GM21825 (cell line): Measurements from ENCODE around the gene S100A7A.
"Not testable (repeated sequence)": the region's sequence is repeated elsewhere in the genome, so short reads cannot be mapped to it uniquely, and the experiment has no call there.

Experiments used
- ATAC-seq: cut with Tn5 transposase; IDR thresholded peaks from one replicate; pipeline ENCODE4 v1.9.1; 2021; ENCODE audit warnings: mild to moderate bottlenecking, moderate library complexity; ENCODE audit not compliant: unreplicated experiment

The S100A7A gene

DNA sequence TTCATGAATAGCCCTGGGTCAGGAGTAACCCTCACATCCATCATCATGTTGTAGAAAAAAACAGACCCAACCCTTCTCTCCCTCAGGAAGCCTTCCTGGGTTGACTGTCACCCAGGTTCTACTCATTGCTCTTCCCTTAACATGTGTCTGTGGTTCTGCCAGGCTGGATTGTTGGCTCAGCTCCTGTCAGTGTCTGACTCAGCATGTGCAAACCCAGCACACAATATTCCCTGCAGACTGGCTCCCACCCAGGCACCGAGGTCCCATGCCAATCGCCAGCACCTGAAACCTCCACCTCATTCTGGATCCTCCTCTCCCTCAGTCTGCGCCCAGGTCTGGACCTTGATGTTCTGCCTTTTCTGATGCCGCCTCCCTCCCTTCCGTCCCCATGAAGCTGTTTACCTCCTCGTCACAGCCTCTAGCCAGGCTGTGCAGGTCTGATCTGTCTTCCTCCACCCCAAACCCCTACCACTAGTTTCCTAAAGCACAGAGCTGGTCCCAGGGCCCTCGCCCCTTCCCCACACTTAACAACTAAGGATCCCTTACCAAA lies 21.1 kb upstream of the S100A7A start:
- no peak for ATAC-seq

DNA sequence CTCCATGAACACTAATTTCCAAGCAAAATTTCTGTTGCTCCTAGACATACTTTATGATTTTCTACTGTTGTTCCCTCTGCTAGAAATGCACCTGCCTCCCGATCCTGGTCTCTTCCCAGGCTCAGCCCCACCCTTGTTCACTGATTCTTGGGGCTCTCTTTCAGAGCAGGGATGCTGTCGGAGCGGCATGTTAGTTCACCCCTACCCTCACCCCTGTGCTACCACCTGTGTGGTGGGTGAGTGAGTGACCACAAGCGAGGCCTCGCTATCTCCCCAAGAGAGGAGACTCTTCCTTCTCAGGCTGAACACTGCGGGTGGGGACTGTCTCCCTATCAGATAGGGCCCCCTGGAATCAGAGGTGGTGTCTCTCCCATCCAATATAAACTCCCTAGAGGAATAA lies 20.5 kb upstream of the S100A7A start:
- ATAC-seq, result no peak

DNA sequence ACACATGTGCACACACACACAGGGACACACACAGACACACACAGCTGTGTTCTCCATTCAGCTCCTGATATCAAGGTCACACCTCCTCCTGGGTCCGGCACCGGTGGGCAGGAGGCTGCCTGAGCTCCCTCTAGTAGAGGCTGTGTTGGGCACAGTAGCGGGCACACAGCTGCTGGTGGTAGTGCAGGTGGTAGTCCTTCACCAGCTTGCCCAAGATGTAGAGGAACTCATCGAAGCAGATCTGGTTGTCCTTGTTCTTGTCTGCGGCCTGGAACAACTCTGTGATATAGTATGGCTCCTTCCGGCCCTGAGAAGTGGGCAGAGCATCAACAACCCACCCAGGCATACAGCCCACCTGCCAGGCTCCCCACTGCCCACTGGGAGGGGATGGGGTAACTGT lies 19.9 kb upstream of the S100A7A start:
- no peak for ATAC-seq

DNA sequence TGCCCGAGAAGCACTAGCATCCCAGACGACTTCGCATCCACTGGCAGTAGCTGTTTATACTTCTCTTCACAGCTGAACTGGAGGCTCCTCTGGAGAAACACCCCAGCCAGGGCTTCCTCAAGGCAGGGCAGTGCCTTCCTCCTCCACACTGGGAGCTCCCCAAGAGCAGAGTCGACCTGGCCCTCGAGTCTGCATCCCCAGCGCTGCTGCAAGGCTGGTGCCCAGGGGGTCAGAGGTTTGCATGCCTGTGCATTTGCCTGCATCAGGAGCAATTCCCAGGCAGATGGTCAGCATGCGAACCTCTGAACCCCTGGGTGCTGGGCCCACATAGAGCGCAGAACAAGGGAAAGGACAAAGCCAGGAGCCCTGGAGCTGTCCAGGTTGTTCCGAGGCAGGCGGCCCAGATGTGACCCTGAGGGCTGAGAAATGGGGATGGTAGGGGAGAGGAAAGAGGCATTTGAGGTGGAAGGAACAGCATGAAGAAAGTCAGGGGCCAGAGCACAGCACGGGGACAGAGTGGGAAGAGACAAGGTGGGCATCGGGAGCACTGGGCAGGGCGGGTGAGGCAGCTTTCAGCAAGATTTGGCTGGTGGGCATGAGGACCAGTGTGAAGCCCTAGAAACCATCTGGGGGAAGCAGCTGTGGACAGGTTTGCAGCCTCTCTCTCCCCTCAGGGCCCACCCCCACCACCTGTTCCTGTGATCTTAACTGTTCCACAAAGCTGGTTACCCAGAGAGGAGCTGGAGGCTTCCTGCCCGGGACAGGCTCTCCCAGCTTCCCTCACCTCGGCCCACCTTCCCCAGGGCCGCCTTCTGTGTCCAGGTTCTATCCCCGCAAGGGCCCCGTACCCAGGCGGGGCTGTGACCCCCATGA lies 19.0 kb upstream of the S100A7A start:
- ATAC-seq, result no peak

DNA sequence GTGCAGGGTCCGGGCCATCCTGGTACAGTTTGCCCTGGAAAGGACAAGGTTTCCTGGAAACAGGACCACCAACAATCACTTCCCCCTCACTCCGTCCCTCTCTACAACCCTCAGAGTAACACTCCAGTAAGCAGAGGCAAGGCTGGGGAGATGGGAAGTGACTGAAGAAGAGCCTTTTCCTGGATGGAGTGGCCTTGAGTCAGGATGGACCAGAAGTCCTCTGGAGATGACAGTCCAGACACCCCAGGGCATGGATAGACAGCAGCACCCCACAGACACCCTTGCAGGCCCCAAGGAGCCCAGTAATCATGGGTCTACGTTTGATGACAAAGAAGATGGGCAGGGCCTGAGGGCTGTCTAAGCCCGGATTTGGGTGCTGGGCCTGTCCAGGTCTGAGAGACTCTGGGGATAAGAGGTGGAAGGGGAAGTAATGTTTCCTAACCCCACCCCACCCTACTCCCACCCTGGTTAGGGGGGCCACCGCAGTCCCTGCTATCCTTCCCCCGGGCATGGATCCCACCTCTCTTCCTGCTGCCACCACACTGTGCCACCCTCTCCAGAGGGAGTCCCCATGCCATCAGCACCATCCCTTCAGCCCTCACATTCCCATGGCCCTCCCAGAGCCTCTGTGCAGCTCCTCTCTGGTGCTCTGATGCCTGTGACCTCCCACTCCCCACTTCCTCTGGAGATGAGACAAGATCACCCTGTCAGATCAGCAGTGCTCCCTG lies 18.2 kb upstream of the S100A7A start:
- no peak for ATAC-seq

DNA sequence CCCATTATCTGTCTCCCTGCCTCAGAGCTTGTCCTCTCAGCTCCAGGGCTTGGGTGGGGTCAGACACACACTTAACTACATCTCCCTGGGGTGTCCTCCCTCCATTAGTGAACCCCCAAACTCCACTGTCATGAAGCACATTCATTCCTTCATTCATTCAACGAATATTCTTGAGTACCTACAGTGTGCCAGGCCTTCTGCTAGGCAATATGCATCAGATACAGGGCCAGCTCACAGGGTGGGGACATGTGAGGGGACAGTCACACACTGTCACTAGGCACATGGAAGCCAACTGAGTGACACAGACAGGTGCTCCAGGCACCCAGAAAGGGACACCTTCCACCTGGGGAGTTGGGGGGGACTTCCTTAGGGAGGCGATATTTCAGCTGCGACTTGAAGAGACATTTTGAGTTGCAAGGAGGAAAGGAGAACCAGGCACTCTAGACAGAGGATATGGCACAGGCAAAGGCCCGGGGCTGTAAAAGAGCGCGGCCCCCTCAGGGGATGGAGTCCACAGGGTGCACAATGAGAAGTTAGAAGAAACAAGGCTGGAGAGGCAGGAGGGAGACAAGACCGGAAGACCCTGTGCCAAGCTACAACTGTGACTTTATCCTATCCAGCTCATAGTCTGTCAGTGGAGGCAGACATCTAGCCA lies 16.8 kb upstream of the S100A7A start:
- no peak for ATAC-seq

DNA sequence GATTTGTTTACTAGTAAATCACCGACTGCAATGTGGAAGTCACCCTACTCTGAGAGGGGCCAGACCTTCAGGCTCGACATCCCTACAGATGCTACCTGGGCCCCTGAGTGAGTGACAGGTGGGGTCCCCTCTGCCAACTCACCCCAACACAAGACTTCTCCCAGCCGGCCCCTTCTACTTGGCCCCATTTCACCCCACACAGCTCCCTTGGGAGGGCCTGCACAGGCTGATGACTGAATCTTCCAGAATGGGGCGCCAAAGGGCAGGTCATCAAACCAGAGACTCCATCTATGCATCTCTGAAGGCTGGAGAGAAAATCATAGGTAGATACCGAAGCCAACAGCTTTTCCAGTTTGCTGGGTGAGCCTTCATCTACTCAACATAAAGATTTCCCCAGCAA lies 16.1 kb upstream of the S100A7A start:
- ATAC-seq, result no peak

DNA sequence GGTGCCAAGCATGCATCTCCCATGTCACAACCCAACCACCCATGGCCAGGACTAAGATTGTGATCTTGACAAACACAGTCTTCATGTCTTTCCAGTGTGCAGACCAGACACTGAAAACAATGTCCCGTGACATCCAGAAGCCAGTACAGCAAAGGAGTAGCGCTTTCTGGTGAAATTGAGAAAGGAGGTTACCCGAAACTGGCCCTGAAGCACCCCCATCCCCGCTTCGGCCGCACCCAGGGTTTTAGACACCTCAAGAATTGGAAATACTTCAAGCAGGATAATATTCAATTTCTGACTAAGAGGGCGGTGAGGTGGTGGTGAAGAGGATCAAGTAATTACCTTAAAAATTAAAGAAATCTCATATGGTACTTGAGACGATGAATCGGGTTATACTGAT lies 14.9 kb upstream of the S100A7A start:
- ATAC-seq, result no peak

DNA sequence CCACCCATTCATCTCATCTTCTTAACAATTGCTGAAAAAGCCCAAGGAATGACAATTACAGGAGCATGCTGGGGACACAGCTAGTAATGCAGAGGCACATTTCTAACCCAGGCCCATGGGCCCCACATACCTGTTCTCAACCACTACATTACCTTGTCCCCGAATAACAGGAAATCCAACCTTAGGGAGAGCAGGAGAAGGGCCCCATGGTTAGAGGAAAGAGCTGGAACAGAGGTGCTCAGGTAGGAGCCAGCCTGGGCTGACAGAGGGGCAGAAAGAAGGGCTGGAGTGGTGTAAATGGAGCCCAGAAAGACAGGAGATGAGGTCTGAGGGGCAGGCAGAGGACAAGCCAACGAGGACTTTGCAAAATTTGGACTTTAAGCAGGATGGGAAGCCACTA lies 14.1 kb upstream of the S100A7A start:
- ATAC-seq, result no peak

DNA sequence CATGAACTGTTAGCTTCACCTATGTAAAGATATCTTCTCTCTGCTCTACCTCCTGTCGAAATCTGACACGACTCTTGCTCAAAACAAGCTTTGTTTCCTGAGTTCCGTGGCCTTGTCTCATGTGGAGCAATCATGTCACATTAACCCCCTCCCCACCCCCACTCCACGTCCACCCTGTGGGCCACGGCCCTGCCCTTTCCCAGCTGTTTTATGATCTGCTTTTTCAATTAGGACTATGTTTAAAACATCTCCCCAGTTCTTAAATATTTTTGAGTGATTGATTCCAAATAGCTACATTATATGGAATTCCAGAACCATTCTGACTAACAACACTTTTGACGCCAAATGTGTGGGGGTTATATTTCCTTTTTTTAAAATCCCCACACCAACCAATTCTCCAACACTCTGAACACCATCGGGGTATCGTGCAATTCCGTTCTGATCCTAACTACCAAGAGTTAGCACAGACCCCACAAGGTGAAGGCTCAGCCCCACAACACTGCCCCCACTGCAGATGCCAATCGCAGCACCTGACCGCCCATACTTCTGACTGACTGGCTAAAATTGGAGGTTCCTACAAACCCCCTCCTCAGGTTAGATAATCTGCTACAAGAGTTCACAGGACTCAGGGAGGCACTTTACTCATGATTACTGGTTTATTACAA lies 12.8 kb upstream of the S100A7A start:
- no peak for ATAC-seq

DNA sequence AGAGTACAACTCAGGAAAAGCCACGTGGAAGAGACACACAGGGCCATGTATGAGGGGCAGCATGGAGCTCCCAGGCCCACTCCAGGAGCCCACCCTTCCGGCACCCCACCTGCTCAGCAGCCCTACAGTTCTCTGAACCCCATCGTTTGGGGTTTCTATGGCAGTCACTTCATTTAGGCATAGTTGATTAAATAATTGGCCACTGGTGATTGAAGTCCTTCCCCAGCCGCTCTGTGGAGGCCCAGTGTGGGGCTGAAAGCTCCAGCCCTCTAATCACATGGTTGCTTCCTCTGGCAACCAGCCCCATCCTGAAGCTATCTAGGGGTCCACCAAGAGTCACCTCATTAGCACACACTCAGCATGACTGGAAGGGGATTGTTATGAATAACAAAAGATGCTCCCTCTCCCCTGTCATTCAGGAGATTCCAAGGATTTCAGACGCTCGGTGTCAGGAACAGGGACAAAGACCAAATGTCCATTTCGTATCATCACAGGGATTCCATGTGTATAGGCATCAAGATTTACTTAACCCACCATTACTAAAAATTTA lies 12.2 kb upstream of the S100A7A start:
- no peak for ATAC-seq

DNA sequence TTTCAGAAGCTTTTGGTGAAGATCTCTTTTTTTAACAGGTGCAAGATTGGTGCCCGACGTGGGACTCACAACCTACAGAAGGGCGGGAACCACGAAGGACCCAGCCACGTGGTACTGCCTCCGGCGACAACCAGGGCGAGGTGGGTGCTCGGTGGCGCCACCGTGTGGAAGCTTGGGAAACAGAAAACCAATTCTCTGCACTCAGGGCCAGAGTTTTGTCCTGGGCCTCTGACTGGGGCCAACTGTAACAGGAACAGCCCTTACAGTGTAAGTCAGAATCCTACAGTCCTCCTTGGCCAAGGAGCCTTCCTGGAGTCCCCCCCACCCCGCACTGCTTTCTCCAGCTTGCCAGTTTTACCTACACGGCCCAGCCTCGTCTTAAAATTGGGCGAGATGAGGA lies 11.6 kb upstream of the S100A7A start:
- ATAC-seq, result no peak

DNA sequence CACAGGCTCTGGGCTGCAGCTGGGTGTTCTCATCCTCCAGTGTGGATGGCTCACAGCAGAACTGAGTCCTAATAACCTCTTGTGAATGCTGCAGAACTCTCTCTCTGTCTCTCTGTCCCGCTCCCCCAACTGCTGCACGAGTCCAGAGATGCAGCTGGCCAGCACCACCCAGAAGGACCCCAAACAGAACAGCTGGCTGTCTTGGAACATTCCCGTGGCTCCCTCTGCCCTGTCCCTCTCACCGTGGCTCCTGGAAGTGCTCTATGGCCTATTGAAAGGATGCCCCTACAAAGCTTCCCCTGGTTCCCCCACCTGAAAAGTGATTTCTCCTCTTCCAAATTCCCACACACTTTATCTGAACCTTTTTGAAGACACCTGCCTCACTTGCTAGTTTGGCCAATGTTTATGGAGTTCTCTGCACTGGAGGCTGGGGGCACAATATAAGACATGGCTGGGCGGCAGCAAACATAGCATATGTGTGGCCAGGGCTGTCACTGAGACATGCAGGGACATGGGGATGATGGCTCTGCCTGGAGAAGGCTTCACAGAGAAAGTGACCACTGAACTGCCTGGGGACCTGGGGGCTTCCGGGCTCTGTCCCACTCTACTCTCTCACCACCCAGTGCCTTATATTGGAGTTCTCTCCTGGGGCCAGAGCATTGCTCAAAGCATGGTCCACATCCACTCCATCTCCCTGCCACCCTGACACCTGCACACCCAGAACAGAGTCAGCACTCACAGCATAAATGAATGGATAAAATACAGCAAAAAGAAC lies 10.3 kb upstream of the S100A7A start:
- not testable (repeated sequence) for ATAC-seq

DNA sequence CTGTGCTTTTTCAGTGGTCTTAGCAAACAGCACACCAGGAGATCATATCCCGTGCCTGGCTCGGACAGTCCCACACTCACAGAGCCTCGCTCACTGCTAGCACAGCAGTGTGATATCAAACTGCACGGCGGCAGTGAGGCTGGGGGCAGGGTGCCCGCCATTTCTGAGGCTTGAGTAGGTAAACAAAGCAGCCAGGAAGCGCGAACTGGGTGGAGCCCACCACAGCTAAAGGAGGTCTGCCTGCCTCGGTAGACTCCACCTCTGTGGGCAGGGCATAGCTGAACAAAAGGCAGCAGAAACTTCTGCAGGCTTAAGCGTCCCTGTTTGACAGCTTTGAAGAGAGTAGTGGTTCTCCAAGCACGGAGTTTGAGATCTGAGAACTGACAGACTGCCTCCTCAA lies 9.0 kb upstream of the S100A7A start:
- ATAC-seq, result not testable (repeated sequence)

DNA sequence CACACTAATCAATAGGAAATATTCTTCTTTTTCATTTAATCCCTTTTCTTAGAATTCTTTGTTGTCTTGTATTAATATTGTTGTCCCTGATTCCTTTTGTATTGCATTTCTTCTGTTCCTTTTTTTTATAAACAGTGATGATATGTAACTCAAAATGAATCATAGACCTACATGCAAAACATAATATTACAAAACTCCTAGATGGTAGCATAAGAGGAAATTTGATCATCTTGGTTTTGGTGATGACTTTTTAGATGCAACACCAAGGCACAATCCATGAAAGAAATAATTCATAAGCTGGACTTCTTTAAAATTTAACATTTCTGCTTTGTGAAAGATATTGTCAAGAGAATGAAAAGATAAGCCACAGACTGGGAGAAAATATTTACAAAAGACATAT lies 2.4 kb upstream of the S100A7A start:
- ATAC-seq, result not testable (repeated sequence)

DNA sequence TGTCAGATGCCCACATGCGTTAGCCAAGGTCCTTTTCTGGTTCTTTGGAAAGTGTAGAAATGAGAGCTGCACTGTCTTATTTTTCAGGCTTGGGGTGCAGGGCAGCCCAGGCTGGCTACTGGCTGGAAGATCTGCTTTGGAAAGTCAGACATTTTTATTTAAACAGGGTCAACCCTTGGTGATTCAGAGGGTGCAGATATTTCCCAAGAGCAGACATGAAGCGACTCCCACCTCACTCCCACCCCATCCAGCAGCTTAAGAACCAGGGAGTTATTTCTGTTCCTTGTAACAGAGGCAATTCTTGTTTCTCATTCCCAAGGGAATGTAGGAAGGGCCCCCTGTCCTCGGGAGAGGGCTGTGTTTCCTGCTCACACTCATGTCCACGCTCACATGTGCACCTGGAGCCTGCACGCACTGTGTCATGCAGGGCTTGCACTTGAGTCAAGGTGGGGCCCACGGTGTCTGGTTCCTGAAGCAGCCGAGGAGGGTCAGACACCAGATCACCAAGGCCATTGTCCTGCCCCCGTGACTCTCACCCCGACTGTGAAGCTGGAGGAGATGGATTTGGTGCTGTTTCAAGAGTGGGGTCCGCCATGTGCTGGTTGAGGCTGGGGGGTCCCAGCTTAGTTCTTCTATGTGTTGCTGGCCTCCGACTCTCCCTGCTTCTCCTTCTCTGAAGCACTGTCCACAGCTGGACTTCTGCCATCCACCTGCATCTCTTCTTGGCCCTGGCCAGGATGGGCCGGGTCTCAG lies 992 bp downstream of the S100A7A start:
- ATAC-seq, result no peak

DNA sequence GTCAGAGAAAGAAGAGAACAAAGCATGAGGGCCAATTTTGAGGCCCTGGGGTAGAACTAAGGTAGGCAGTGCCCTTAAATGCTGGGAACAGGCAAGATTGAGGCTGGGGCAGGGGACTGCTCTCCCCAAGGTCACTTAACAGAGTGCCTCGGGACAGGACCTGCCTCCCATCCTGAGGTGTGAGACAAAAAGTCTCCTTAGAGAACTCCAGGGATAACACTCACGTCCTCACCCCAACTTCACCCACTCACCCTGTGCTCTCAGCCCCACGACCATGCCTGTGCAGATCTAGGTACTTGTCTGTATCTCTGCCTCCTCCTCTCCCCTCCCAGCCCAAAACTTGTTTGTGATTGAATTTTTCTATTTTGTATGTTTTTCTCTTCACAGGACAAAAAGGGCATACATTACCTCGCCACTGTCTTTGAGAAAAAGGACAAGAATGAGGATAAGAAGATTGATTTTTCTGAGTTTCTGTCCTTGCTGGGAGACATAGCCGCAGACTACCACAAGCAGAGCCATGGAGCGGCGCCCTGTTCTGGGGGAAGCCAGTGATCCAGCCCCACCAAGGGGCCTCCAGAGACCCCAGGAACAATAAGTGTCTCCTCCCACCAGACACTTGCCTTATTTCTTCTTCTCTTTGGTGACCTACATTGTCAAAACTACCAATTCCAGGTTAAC lies 2.6 kb downstream of the S100A7A start:
- not testable (repeated sequence) for ATAC-seq

DNA sequence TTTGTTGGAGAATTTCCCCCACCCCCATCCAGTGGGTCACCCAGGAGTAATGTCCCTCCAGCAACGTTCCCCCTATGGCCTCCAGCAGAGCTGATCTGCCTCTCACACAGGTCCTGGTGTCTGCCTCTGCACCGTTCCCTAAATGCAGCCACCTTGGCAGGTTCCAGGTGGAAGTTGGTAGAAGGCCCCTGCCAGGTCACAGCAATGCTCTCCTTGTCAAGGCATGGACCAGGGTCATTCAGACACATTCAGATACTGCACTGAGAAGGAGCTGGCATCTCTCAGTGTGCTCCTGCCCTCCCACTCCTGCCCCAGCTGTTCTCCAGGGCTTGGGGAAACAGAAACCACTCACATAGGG lies 3.1 kb downstream of the S100A7A start:
- ATAC-seq, result not testable (repeated sequence)

DNA sequence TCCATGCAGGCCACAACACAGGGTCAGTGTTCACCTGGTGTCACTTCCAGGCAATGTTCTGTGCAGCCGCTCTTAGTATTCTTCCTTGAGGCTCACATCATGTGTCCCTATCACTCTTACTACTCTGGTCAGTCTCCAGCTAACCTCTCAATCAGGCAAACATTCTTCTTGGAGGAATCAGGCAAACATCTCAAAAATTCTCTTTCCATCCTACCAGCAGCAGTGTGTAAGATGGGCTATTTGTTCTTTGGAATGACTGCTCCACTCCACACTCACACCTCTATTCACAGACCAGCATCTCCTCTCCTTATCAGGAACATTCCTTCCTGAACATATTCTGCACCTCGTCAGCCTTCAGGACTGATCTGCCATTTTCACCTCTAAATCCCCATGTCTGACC lies 4.0 kb downstream of the S100A7A start:
- no peak for ATAC-seq
